Lung (tissue), 12 donors: ENCODE results near the gene ZFP92. TPM values are rescaled to one million over a fixed set of nuclear protein-coding genes. Genes with fewer than 3 reads are reported as not detected.

ENCODE experiments used
- ATAC-seq: fragments of 200-7000 bp; cut with Tn5 transposase; one replicate; pipeline ENCODE4 v1.9.1; 2020; ENCODE audit warnings: moderate number of reproducible peaks; ENCODE audit not compliant: insufficient read depth, low FRiP score
- DNase-seq, 3 donors: peaks; one replicate each; pipeline ENCODE4 v3.0.0-alpha.2; 2013 to 2017
- H3K27ac ChIP-seq, 2 donors: one replicate each; pipeline ENCODE4 v1.5.1; 2013; ENCODE audit warnings: mild to moderate bottlenecking in 2 of 2, moderate library complexity in 2 of 2, control low read depth in 1 of 2, inconsistent platforms in 1 of 2, low read depth in 1 of 2, low read length in 1 of 2
- H3K27me3 ChIP-seq, 3 donors: one replicate each; pipeline ENCODE4 v1.5.1; 2013; ENCODE audit warnings: low read length in 2 of 3; ENCODE audit not compliant: control insufficient read depth in 3 of 3, insufficient read depth in 3 of 3
- H3K36me3 ChIP-seq, 4 donors: one replicate each; pipeline ENCODE4 v1.5.1; 2013; ENCODE audit warnings: low read length in 4 of 4, mild to moderate bottlenecking in 1 of 4, moderate library complexity in 1 of 4; ENCODE audit not compliant: control insufficient read depth in 4 of 4, insufficient read depth in 4 of 4
- H3K4me1 ChIP-seq, 5 donors: one replicate each; pipeline ENCODE4 v1.5.1; 2013; ENCODE audit warnings: low read length in 5 of 5, mild to moderate bottlenecking in 2 of 5, moderate library complexity in 1 of 5; ENCODE audit not compliant: control insufficient read depth in 5 of 5, insufficient read depth in 5 of 5
- H3K4me3 ChIP-seq: one replicate; pipeline ENCODE4 v1.5.1; 2013; ENCODE audit warnings: mild to moderate bottlenecking, control low read depth, moderate library complexity
- H3K9ac ChIP-seq, 2 donors: one replicate each; pipeline ENCODE4 v1.5.1; 2013; ENCODE audit warnings: low read length in 2 of 2, control low read depth in 1 of 2; ENCODE audit not compliant: insufficient read depth in 1 of 2
- H3K9me3 ChIP-seq, 4 donors: one replicate each; pipeline ENCODE4 v1.5.1; 2013; ENCODE audit warnings: low read length in 3 of 4, mild to moderate bottlenecking in 1 of 4, moderate library complexity in 1 of 4; ENCODE audit not compliant: control insufficient read depth in 4 of 4, insufficient read depth in 3 of 4
- CTCF ChIP-seq: IDR thresholded peaks from 2 replicates; pipeline ENCODE4 v1.5.1; 2012; ENCODE audit warnings: mild to moderate bottlenecking; ENCODE audit errors: control extremely low read depth, extremely low read depth
- WGBS, 2 donors: extraction: QIAGEN DNeasy Blood & Tissue Kit; methylation state at CpG; one replicate each; pipeline ENCODE4 v1.1.7; 2013; 5-methylcytosine and 5-hydroxymethylcytosine counted together
- polyA plus RNA-seq, 2 donors: library from polyadenylated mRNA; stranded (reverse); fragments of 200-250 nt; gene quantifications; one replicate each; pipeline ENCODE4 v1.2.1, GENCODE V29; 2013
- total RNA-seq, 2 donors: library from RNA; depleted of rRNA in 1 of 2; stranded (reverse); fragments of >200 nt in 1 of 2; gene quantifications; one replicate each; pipeline ENCODE4 v1.2.1, GENCODE V29; 2014 to 2021
- donor health status: control.
- donor health status: control.
- donor health status: Bipolar disorder and iron deficiency.
- donor health status: healthy.
- donor health status: DM: yes; HTN: yes; CAD: no.

Gene ZFP92
- total and polyA plus RNA-seq, 4 donors, result 0.69 to 3.6 (median 1.5) TPM

- ATAC-seq (no peak), DNase-seq (peak in 1 of 3 donors; percentile 16)
- no peak for TF ChIP-seq CTCF
- Histone ChIP-seq H3K27ac (no peak overlapping the region), H3K27me3 (peaks cover 0 to 4% (median 0%) of the 10 kb centered on the region in 3 donors), H3K9ac (no peak overlapping the region), H3K4me3 (no peak overlapping the region), H3K9me3 (peaks cover 0 to 2% (median under 1%) of the 10 kb centered on the region in 4 donors), H3K36me3 (no peaks in the 10 kb centered on the region), H3K4me1 (no peaks in the 10 kb centered on the region)
- 49 to 67% methylated on average over 3 of the region's 3 CpGs for WGBS, 2 donors
These were observed 40.0 kb upstream of the ZFP92 start for GRCh38 chrX:153371256-153371655.

- Histone ChIP-seq H3K27me3 (peaks cover 0 to 4% (median 0%) of the 10 kb centered on the region in 3 donors), H3K36me3 (no peaks in the 10 kb centered on the region)
- no peak for ATAC-seq
These were observed 38.3 kb upstream of the ZFP92 start for GRCh38 chrX:153372949-153373348.

GRCh38 chrX:153374426-153374825 is 36.8 kb upstream of the ZFP92 start:
- H3K4me1 ChIP-seq, result peaks cover 0 to under 1% (median 0%) of the 10 kb centered on the region in 5 donors
- no peak for DNase-seq
- peaks cover 0 to 14% (median 4%) of the 10 kb centered on the region in 4 donors for H3K9me3 ChIP-seq
- no peaks in the 10 kb centered on the region for H3K36me3 ChIP-seq
- H3K27ac ChIP-seq, result no peak overlapping the region
- H3K4me3 ChIP-seq, result no peak overlapping the region
- TF ChIP-seq CTCF, result no peak
- ATAC-seq, result no peak
- no peak overlapping the region for H3K9ac ChIP-seq
- peaks cover 0 to 4% (median 0%) of the 10 kb centered on the region in 3 donors for H3K27me3 ChIP-seq
- 55 to 72% methylated on average over 7 of the region's 7 CpGs for WGBS, 2 donors

More at GRCh38 chrX:153372949-153373348, 38.3 kb upstream of the ZFP92 start:
- Histone ChIP-seq H3K4me3 (no peak overlapping the region), H3K9me3 (peaks cover 0 to 8% (median 1%) of the 10 kb centered on the region in 4 donors), H3K4me1 (no peaks in the 10 kb centered on the region), H3K9ac (no peak overlapping the region), H3K27ac (no peak overlapping the region)
- no peak for DNase-seq
- no peak for TF ChIP-seq CTCF

- Histone ChIP-seq H3K36me3 (no peaks in the 10 kb centered on the region), H3K27me3 (no peaks in the 10 kb centered on the region), H3K9me3 (peaks cover 0 to 14% (median 4%) of the 10 kb centered on the region in 4 donors), H3K27ac (no peak overlapping the region), H3K4me1 (peaks cover 0 to 7% (median 0%) of the 10 kb centered on the region in 5 donors), H3K4me3 (no peak overlapping the region), H3K9ac (no peak overlapping the region)
- WGBS, 2 donors, result 83 to 96% methylated on average over 5 of the region's 5 CpGs
- no peak for ATAC-seq
- TF ChIP-seq CTCF, result no peak
- DNase-seq, result no peak
These were observed 35.7 kb upstream of the ZFP92 start for GRCh38 chrX:153375571-153375970.
